ENCODE results near the gene ARVCF.

The ARVCF gene

GRCh38 chr22:20032407-20032991 lies 15.9 kb upstream of the ARVCF start:
- in situ Hi-C loops (cut with MboI; ENCODE audit: low sequenced_read_pairs) = no loop called here

- in situ Hi-C loops (cut with MboI; ENCODE audit: low sequenced_read_pairs) = no loop called here
Observed at GRCh38 chr22:20031732-20032406, 15.2 kb upstream of the ARVCF start.

GRCh38 chr22:20029550-20030225 lies 13.1 kb upstream of the ARVCF start:
- in situ Hi-C loops (cut with MboI; ENCODE audit: low sequenced_read_pairs) = no loop called here

- in situ Hi-C loops (cut with MboI; ENCODE audit: low sequenced_read_pairs) = no loop called here
Observed at GRCh38 chr22:20028855-20029549, 12.4 kb upstream of the ARVCF start.

GRCh38 chr22:20027966-20028854 lies 11.6 kb upstream of the ARVCF start:
- in situ Hi-C loops (cut with MboI; ENCODE audit: low sequenced_read_pairs) = no loop called here

- in situ Hi-C loops (cut with MboI; ENCODE audit: low sequenced_read_pairs) = no loop called here
Observed at GRCh38 chr22:20026996-20027601, 10.5 kb upstream of the ARVCF start.

GRCh38 chr22:20026204-20026908 lies 9.7 kb upstream of the ARVCF start:
- in situ Hi-C loops (cut with MboI; ENCODE audit: low sequenced_read_pairs) = no loop called here

- in situ Hi-C loops (cut with MboI; ENCODE audit: low sequenced_read_pairs) = no loop called here
Observed at GRCh38 chr22:20025401-20026203, 9.0 kb upstream of the ARVCF start.

GRCh38 chr22:20024650-20025397 lies 8.2 kb upstream of the ARVCF start:
- in situ Hi-C loops (cut with MboI; ENCODE audit: low sequenced_read_pairs) = no loop called here

- in situ Hi-C loops (cut with MboI; ENCODE audit: low sequenced_read_pairs) = no loop called here
Observed at GRCh38 chr22:20024225-20024624, 7.6 kb upstream of the ARVCF start.

GRCh38 chr22:20022978-20023613 lies 6.5 kb upstream of the ARVCF start:
- in situ Hi-C loops (cut with MboI; ENCODE audit: low sequenced_read_pairs) = no loop called here

GRCh38 chr22:20022231-20022977 lies 5.8 kb upstream of the ARVCF start:
- in situ Hi-C loops (cut with MboI; ENCODE audit: low sequenced_read_pairs) = no loop called here

GRCh38 chr22:20021196-20022181 lies 4.9 kb upstream of the ARVCF start:
- in situ Hi-C loops (cut with MboI; ENCODE audit: low sequenced_read_pairs) = no loop called here

GRCh38 chr22:20020533-20021195 lies 4.0 kb upstream of the ARVCF start, which contains the start of gene TANGO2:
Gene TANGO2, plus strand, starts transcription at chr22:20021110. Its CDS starts 15,689 bp downstream, at chr22:20036799.
- in situ Hi-C loops (cut with MboI; ENCODE audit: low sequenced_read_pairs) = no loop called here

Data from hTERT RPE-1 (cell line).